ENCODE data around the gene CDH23.

CDH23 gene

GRCh38 chr10:71537125-71537524 lies 140.4 kb downstream of the CDH23 start:
- Histone ChIP-seq H3K9me3 (ENCODE audit: control insufficient read depth, insufficient read depth, low read length) (no peaks in the 10 kb centered on the region), H3K27ac (ENCODE audit: low read depth, low read length) (no peak overlapping the region), H3K27me3 (ENCODE audit: control insufficient read depth, low read length) (no peaks in the 10 kb centered on the region; the same call in 1 of the 2 replicates), H4K20me1 (ENCODE audit: control insufficient read depth, insufficient read depth, low read depth, low read length) (no peaks in the 10 kb centered on the region), H3K4me2 (ENCODE audit: low read length) (no peak overlapping the region), H3F3A (ENCODE audit: control insufficient read depth, insufficient read depth) (no peaks in the 10 kb centered on the region), H3K4me3 (ENCODE audit: low read length) (no peak overlapping the region), H3K9me2 (replicated peaks; ENCODE audit: control insufficient read depth, low read length) (no peaks in the 10 kb centered on the region), H3K36me3 (ENCODE audit: control insufficient read depth, low read length) (no peaks in the 10 kb centered on the region), H3K4me1 (ENCODE audit: control insufficient read depth, low read length) (no peaks in the 10 kb centered on the region; the same call in 1 of the 2 replicates), H3K79me2 (ENCODE audit: control insufficient read depth, low read length) (no peaks in the 10 kb centered on the region)
- TF ChIP-seq CTCF (IDR thresholded peaks at IDR 0.05; ENCODE audit: low read depth, low read length, poor library complexity, severe bottlenecking): no peak
- TF ChIP-seq EZH2phosphoT487 (IDR thresholded peaks at IDR 0.05; ENCODE audit: borderline replicate concordance, low read length): no peak

GRCh38 chr10:71537681-71538080 lies 141.0 kb downstream of the CDH23 start:
- no peaks in the 10 kb centered on the region for H3F3A ChIP-seq (ENCODE audit: control insufficient read depth, insufficient read depth)
- H4K20me1 ChIP-seq (ENCODE audit: control insufficient read depth, insufficient read depth, low read depth, low read length): no peaks in the 10 kb centered on the region
- H3K36me3 ChIP-seq (ENCODE audit: control insufficient read depth, low read length): no peaks in the 10 kb centered on the region
- no peak overlapping the region for H3K4me2 ChIP-seq (ENCODE audit: low read length)
- no peaks in the 10 kb centered on the region for H3K9me2 ChIP-seq (replicated peaks; ENCODE audit: control insufficient read depth, low read length)
- no peaks in the 10 kb centered on the region for H3K9me3 ChIP-seq (ENCODE audit: control insufficient read depth, insufficient read depth, low read length)
- H3K27ac ChIP-seq (ENCODE audit: low read depth, low read length): no peak overlapping the region
- H3K79me2 ChIP-seq (ENCODE audit: control insufficient read depth, low read length): no peaks in the 10 kb centered on the region
- no peaks in the 10 kb centered on the region for H3K4me1 ChIP-seq (ENCODE audit: control insufficient read depth, low read length)
- no peak overlapping the region for H3K4me3 ChIP-seq (ENCODE audit: low read length)
- TF ChIP-seq CTCF (IDR thresholded peaks at IDR 0.05; ENCODE audit: low read depth, low read length, poor library complexity, severe bottlenecking) (no peak), EZH2phosphoT487 (IDR thresholded peaks at IDR 0.05; ENCODE audit: borderline replicate concordance, low read length) (no peak)
- no peaks in the 10 kb centered on the region; the same call in 1 of the 2 replicates for H3K27me3 ChIP-seq (ENCODE audit: control insufficient read depth, low read length)

- no peak for TF ChIP-seq EZH2phosphoT487 (IDR thresholded peaks at IDR 0.05; ENCODE audit: borderline replicate concordance, low read length)
- TF ChIP-seq CTCF (IDR thresholded peaks at IDR 0.05; ENCODE audit: low read depth, low read length, poor library complexity, severe bottlenecking): no peak
- H3K9me3 ChIP-seq (ENCODE audit: control insufficient read depth, insufficient read depth, low read length): no peaks in the 10 kb centered on the region
- no peaks in the 10 kb centered on the region for H3K79me2 ChIP-seq (ENCODE audit: control insufficient read depth, low read length)
- no peaks in the 10 kb centered on the region for H3K4me1 ChIP-seq (ENCODE audit: control insufficient read depth, low read length)
- H3K4me2 ChIP-seq (ENCODE audit: low read length): no peak overlapping the region
- no peak overlapping the region for H3K4me3 ChIP-seq (ENCODE audit: low read length)
- H3K27ac ChIP-seq (ENCODE audit: low read depth, low read length): no peak overlapping the region
- no peaks in the 10 kb centered on the region; the same call in 1 of the 2 replicates for H3K27me3 ChIP-seq (ENCODE audit: control insufficient read depth, low read length)
- H3F3A ChIP-seq (ENCODE audit: control insufficient read depth, insufficient read depth): no peaks in the 10 kb centered on the region
- no peaks in the 10 kb centered on the region for H3K36me3 ChIP-seq (ENCODE audit: control insufficient read depth, low read length)
- H3K9me2 ChIP-seq (replicated peaks; ENCODE audit: control insufficient read depth, low read length): no peaks in the 10 kb centered on the region
- no peaks in the 10 kb centered on the region for H4K20me1 ChIP-seq (ENCODE audit: control insufficient read depth, insufficient read depth, low read depth, low read length)
Observed at GRCh38 chr10:71538608-71539260, 142.0 kb downstream of the CDH23 start.
